Cardiac muscle cell (in vitro differentiated cells and primary cell): Measurements from ENCODE around the gene KIF6. TPM values are rescaled to one million over a fixed set of nuclear protein-coding genes. Genes with fewer than 3 reads are reported as not detected.

Experiments used
- DNase-seq, 2 donors: peaks; one replicate each; pipeline versions ENCODE4 v3.0.0 to v3.0.0-alpha.2; 2010 to 2017; ENCODE audit warnings: low read depth in 1 of 2, low spot score in 1 of 2
- H3K27ac ChIP-seq: fragments of 200-600 bp; sonication (generic); 2 replicates; pipeline ENCODE4 v1.5.1; 2016
- H3K27me3 ChIP-seq: fragments of 200-600 bp; sonication (generic); 2 replicates; pipeline ENCODE4 v1.6.0; 2016; ENCODE audit warnings: control low read depth
- H3K36me3 ChIP-seq: fragments of 200-600 bp; sonication (generic); 2 replicates; pipeline ENCODE4 v1.5.1; 2016; ENCODE audit warnings: control low read depth
- H3K4me1 ChIP-seq: fragments of 200-600 bp; sonication (generic); 2 replicates; pipeline ENCODE4 v1.8.1; 2017; ENCODE audit warnings: low read depth, mild to moderate bottlenecking, mixed run types
- H3K4me3 ChIP-seq: fragments of 200-600 bp; sonication (generic); 2 replicates; pipeline ENCODE4 v1.5.1; 2016; ENCODE audit warnings: mild to moderate bottlenecking
- H3K9me3 ChIP-seq: fragments of 200-600 bp; sonication (generic); 2 replicates; pipeline ENCODE4 v1.5.1; 2017; ENCODE audit warnings: low read depth, mild to moderate bottlenecking, control low read depth
- CTCF ChIP-seq: IDR thresholded peaks from 2 replicates; pipeline ENCODE4 v1.5.1; 2012; ENCODE audit warnings: low read depth, mild to moderate bottlenecking, low read length
- polyA plus RNA-seq: library from polyadenylated mRNA; unstranded; fragments of >200 nt; fragmentation: Nextera tagmentation; extraction: Ambion mirVana; gene quantifications from 2 replicates; pipeline ENCODE4 v1.2.1, GENCODE V29; 2016
- total RNA-seq: library from RNA; depleted of rRNA; stranded (reverse); fragments of >200 nt; gene quantifications from 2 replicates; pipeline ENCODE4 v1.2.3, GENCODE V29; 2016

KIF6 gene
- total and polyA plus RNA-seq, 2 experiments from 2014 or later, result 0.69 to 1.7 TPM

GRCh38 chr6:39330476-39330875 lies 394.7 kb downstream of the KIF6 start:
- H3K9me3 ChIP-seq, result no peaks in the 10 kb centered on the region
- no peaks in the 10 kb centered on the region for H3K27me3 ChIP-seq
- no peak for TF ChIP-seq CTCF
- no peak overlapping the region for H3K4me3 ChIP-seq
- no peak for DNase-seq
- no peaks in the 10 kb centered on the region for H3K36me3 ChIP-seq
- H3K27ac ChIP-seq, result no peak overlapping the region
- peaks cover 6% of the 10 kb centered on the region for H3K4me1 ChIP-seq

- peaks cover 6% of the 10 kb centered on the region for H3K4me1 ChIP-seq
- H3K4me3 ChIP-seq, result no peak overlapping the region
- no peaks in the 10 kb centered on the region for H3K36me3 ChIP-seq
- no peaks in the 10 kb centered on the region for H3K9me3 ChIP-seq
- no peak for DNase-seq
- no peaks in the 10 kb centered on the region for H3K27me3 ChIP-seq
- TF ChIP-seq CTCF, result no peak
- H3K27ac ChIP-seq, result no peak overlapping the region
These were observed 395.2 kb downstream of the KIF6 start for GRCh38 chr6:39330057-39330456.

- DNase-seq, result no peak
- H3K4me1 ChIP-seq, result peaks cover 6% of the 10 kb centered on the region
- no peaks in the 10 kb centered on the region for H3K9me3 ChIP-seq
- TF ChIP-seq CTCF, result no peak
- H3K4me3 ChIP-seq, result no peak overlapping the region
- H3K27ac ChIP-seq, result no peak overlapping the region
- H3K27me3 ChIP-seq, result no peaks in the 10 kb centered on the region
- H3K36me3 ChIP-seq, result no peaks in the 10 kb centered on the region
These were observed 397.1 kb downstream of the KIF6 start for GRCh38 chr6:39328066-39328465.

- no peaks in the 10 kb centered on the region for H3K9me3 ChIP-seq
- peaks cover 6% of the 10 kb centered on the region for H3K4me1 ChIP-seq
- TF ChIP-seq CTCF, result no peak
- H3K4me3 ChIP-seq, result no peak overlapping the region
- no peak overlapping the region for H3K27ac ChIP-seq
- no peaks in the 10 kb centered on the region for H3K27me3 ChIP-seq
- DNase-seq, result no peak
- H3K36me3 ChIP-seq, result no peaks in the 10 kb centered on the region
These were observed 397.7 kb downstream of the KIF6 start for GRCh38 chr6:39327507-39327906.

- Histone ChIP-seq H3K27ac (no peak within 1 kb of the TSS), H3K27me3 (no peaks in the 10 kb centered on the region), H3K36me3 (no peaks in the 10 kb centered on the region), H3K4me3 (no peak within 1 kb of the TSS), H3K9me3 (no peaks in the 10 kb centered on the region), H3K4me1 (peaks cover under 1% of the 10 kb centered on the region)
- no peak for DNase-seq
- no peak for TF ChIP-seq CTCF
These were observed 402.8 kb downstream of the KIF6 start, which contains the start of gene KCNK16 for GRCh38 chr6:39322306-39322850. Gene KCNK16, minus strand, starts transcription at chr6:39322702. Its CDS starts 162 bp downstream, at chr6:39322540.

- no peak overlapping the region for H3K4me3 ChIP-seq
These were observed 403.4 kb downstream of the KIF6 start for GRCh38 chr6:39321761-39322160.

More at GRCh38 chr6:39321761-39322160, 403.4 kb downstream of the KIF6 start:
- TF ChIP-seq CTCF, result no peak
- peaks cover 3% of the 10 kb centered on the region for H3K27me3 ChIP-seq
- H3K4me1 ChIP-seq, result no peaks in the 10 kb centered on the region
- DNase-seq, result no peak
- no peaks in the 10 kb centered on the region for H3K36me3 ChIP-seq
- H3K27ac ChIP-seq, result no peak overlapping the region
- no peaks in the 10 kb centered on the region for H3K9me3 ChIP-seq
